Parathyroid adenoma (tissue), 2 donors: ENCODE measurements around the gene MRPS23.

ENCODE experiments used
- H2AFZ ChIP-seq: fragments of 300-600 bp; sonication (generic); one replicate; pipeline ENCODE4 v1.7.0; 2017; ENCODE audit warnings: antibody characterized with exemption, mild to moderate bottlenecking
- H3K27ac ChIP-seq: fragments of 300-600 bp; sonication (generic); one replicate; pipeline ENCODE4 v1.7.0; 2017
- H3K27me3 ChIP-seq: fragments of 300-600 bp; sonication (generic); one replicate; pipeline ENCODE4 v1.7.0; 2017; ENCODE audit warnings: low read length; ENCODE audit not compliant: control insufficient read depth, insufficient read depth
- H3K36me3 ChIP-seq: fragments of 300-600 bp; sonication (generic); one replicate; pipeline ENCODE4 v1.7.0; 2017; ENCODE audit warnings: low read length; ENCODE audit not compliant: control insufficient read depth, insufficient read depth
- H3K4me1 ChIP-seq: fragments of 300-600 bp; sonication (generic); one replicate; pipeline ENCODE4 v1.7.0; 2017; ENCODE audit warnings: control low read depth
- H3K4me2 ChIP-seq: fragments of 300-600 bp; sonication (generic); one replicate; pipeline ENCODE4 v1.7.0; 2017; ENCODE audit warnings: low read length
- H3K4me3 ChIP-seq: fragments of 300-600 bp; sonication (generic); one replicate; pipeline ENCODE4 v1.7.0; 2017; ENCODE audit warnings: low read depth, low read length
- H3K79me2 ChIP-seq: fragments of 300-600 bp; sonication (generic); one replicate; pipeline ENCODE4 v1.7.0; 2017; ENCODE audit warnings: control low read depth
- H3K9ac ChIP-seq: fragments of 300-600 bp; sonication (generic); one replicate; pipeline ENCODE4 v1.7.0; 2017; ENCODE audit warnings: mild to moderate bottlenecking
- H3K9me3 ChIP-seq: fragments of 300-600 bp; sonication (generic); one replicate; pipeline ENCODE4 v1.7.0; 2017; ENCODE audit warnings: low read length; ENCODE audit not compliant: control insufficient read depth
- CTCF ChIP-seq: fragments of 300-600 bp; sonication (generic); IDR thresholded peaks from one replicate; pipeline ENCODE4 v1.7.0; 2017; ENCODE audit warnings: antibody characterized with exemption, mild to moderate bottlenecking
- donor health status: primary hyperparathyroidism.

Gene MRPS23

GRCh38 chr17:57872536-57872935 is 22.7 kb upstream of the MRPS23 start:
- Histone ChIP-seq H3K4me2 (no peak overlapping the region), H3K27ac (no peak overlapping the region), H3K36me3 (no peaks in the 10 kb centered on the region), H3K4me1 (peaks cover 14% of the 10 kb centered on the region), H3K27me3 (no peaks in the 10 kb centered on the region), H3K9me3 (no peaks in the 10 kb centered on the region), H3K79me2 (no peaks in the 10 kb centered on the region), H3K9ac (no peak overlapping the region), H3K4me3 (no peak overlapping the region), H2AFZ (no peak overlapping the region)
- no peak for TF ChIP-seq CTCF

- Histone ChIP-seq H3K79me2 (no peaks in the 10 kb centered on the region), H2AFZ (no peak overlapping the region), H3K4me3 (no peak overlapping the region), H3K27me3 (no peaks in the 10 kb centered on the region), H3K36me3 (no peaks in the 10 kb centered on the region), H3K4me1 (peaks cover 14% of the 10 kb centered on the region), H3K4me2 (no peak overlapping the region), H3K9ac (no peak overlapping the region), H3K9me3 (no peaks in the 10 kb centered on the region), H3K27ac (no peak overlapping the region)
- no peak for TF ChIP-seq CTCF
These were observed 22.0 kb upstream of the MRPS23 start for GRCh38 chr17:57871863-57872262.

GRCh38 chr17:57871155-57871554 is 21.3 kb upstream of the MRPS23 start:
- Histone ChIP-seq H3K27ac (no peak overlapping the region), H2AFZ (no peak overlapping the region), H3K27me3 (no peaks in the 10 kb centered on the region), H3K4me1 (peaks cover 14% of the 10 kb centered on the region), H3K9me3 (no peaks in the 10 kb centered on the region), H3K4me3 (no peak overlapping the region), H3K36me3 (no peaks in the 10 kb centered on the region), H3K9ac (no peak overlapping the region), H3K79me2 (no peaks in the 10 kb centered on the region), H3K4me2 (no peak overlapping the region)
- no peak for TF ChIP-seq CTCF

GRCh38 chr17:57870283-57870635 is 20.4 kb upstream of the MRPS23 start:
- H3K9ac ChIP-seq = no peak overlapping the region
- no peaks in the 10 kb centered on the region for H3K9me3 ChIP-seq
- no peak overlapping the region for H3K4me3 ChIP-seq
- H2AFZ ChIP-seq = no peak overlapping the region
- no peaks in the 10 kb centered on the region for H3K36me3 ChIP-seq
- H3K27me3 ChIP-seq = no peaks in the 10 kb centered on the region
- H3K4me2 ChIP-seq = no peak overlapping the region
- H3K79me2 ChIP-seq = no peaks in the 10 kb centered on the region
- H3K27ac ChIP-seq = no peak overlapping the region
- peaks cover 9% of the 10 kb centered on the region for H3K4me1 ChIP-seq
- no peak for TF ChIP-seq CTCF

- H3K27ac ChIP-seq = no peak overlapping the region
These were observed 19.9 kb upstream of the MRPS23 start for GRCh38 chr17:57869617-57870282.

More at GRCh38 chr17:57869617-57870282, 19.9 kb upstream of the MRPS23 start:
- no peak overlapping the region for H3K4me2 ChIP-seq
- H3K27me3 ChIP-seq = no peaks in the 10 kb centered on the region
- peaks cover 5% of the 10 kb centered on the region for H3K4me1 ChIP-seq
- no peak overlapping the region for H3K9ac ChIP-seq
- H3K36me3 ChIP-seq = no peaks in the 10 kb centered on the region
- H2AFZ ChIP-seq = no peak overlapping the region
- TF ChIP-seq CTCF = no peak
- no peak overlapping the region for H3K4me3 ChIP-seq
- H3K9me3 ChIP-seq = no peaks in the 10 kb centered on the region
- H3K79me2 ChIP-seq = no peaks in the 10 kb centered on the region
